Measurements from ENCODE around the gene USP7.
A peak's percentile ranks its signal among the peaks of the same experiment; 100 is the strongest.

The USP7 gene

DNA sequence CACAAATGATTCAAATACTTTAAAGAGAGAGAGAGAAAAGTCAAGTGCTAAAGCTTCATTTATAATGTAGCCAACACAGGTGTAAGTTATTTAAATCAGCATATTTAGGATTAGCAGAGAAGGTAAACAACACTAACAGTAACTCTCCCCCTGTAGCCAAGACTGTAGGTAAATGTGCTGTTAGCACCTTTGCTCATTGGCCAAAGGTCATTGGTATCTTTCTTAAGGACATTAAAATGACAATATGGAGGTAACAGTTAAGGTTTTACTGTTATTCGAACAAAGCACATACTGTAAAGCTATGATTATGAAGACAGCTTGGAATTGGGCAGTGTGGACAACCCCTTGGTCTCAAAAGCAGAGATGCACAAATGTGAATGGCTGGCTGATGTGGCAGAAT is 52.9 kb downstream of the USP7 start:
- no peak overlapping the region for H3K4me3 ChIP-seq (ENCODE audit: control insufficient read depth, low read depth, low read length)
- DNase-seq (ENCODE audit: low read depth), result no peak
- TF ChIP-seq, protein P1, sequence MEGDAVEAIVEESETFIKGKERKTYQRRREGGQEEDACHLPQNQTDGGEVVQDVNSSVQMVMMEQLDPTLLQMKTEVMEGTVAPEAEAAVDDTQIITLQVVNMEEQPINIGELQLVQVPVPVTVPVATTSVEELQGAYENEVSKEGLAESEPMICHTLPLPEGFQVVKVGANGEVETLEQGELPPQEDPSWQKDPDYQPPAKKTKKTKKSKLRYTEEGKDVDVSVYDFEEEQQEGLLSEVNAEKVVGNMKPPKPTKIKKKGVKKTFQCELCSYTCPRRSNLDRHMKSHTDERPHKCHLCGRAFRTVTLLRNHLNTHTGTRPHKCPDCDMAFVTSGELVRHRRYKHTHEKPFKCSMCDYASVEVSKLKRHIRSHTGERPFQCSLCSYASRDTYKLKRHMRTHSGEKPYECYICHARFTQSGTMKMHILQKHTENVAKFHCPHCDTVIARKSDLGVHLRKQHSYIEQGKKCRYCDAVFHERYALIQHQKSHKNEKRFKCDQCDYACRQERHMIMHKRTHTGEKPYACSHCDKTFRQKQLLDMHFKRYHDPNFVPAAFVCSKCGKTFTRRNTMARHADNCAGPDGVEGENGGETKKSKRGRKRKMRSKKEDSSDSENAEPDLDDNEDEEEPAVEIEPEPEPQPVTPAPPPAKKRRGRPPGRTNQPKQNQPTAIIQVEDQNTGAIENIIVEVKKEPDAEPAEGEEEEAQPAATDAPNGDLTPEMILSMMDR (IDR thresholded peaks at IDR 0.05; ENCODE audit: control insufficient read depth, insufficient read depth, low read depth, low read length, missing control alignments), result no peak

DNA sequence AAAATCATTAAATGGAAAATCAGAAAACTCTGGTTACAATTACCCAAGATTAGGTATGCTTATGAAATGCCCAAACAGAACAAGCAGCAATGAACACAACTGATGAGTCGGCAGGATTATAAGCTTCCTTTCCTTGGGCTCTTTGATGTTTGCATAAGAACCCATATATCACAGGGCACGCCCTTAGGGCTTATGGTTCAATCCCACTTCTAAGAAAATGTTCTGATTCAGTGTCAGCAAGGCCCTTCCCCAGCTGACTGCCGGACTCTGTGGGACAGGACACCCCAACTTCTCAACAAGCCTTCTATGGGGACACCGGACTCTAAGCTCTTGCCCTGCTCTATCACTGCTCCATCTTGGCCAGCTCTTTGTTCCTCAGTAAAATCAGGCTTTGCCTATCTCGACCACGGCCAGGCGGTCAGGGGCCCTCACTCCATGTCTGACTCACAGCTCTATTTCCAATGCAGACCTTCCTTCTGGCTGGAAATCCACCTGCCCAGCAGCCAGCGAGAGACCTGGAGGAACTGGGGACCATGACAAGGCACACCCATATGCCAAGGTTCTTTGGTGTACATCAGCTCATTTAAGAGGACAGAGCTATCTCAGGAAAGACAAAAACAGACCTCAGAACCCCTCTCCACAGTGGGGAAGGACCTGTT is 54.8 kb downstream of the USP7 start:
- no peak overlapping the region for H3K4me3 ChIP-seq (ENCODE audit: control insufficient read depth, low read depth, low read length)
- no peak for DNase-seq (ENCODE audit: low read depth)
- TF ChIP-seq, protein P1 (IDR thresholded peaks at IDR 0.05; ENCODE audit: control insufficient read depth, insufficient read depth, low read depth, low read length, missing control alignments), result no peak

DNA sequence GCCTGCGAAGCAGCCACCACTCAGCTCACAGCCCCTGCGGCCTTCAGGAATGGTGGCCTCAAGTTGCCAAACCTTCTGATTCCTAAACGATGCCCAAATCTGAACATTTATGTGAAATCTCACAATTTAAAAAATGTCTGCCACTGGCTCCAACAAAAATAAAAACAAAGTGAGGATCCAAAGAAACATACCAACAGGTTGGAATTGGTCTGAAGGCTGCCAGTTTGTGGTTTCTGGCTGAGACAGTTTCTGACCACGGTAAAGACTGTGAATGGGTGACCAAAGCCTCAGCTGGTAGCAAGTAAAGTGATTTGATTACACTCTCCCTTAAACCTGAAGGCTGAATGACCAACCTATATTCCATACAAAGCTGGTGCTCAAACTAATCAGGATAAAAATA is 56.6 kb downstream of the USP7 start:
- no peak for DNase-seq (ENCODE audit: low read depth)
- no peak overlapping the region for H3K4me3 ChIP-seq (ENCODE audit: control insufficient read depth, low read depth, low read length)
- TF ChIP-seq, protein P1 (IDR thresholded peaks at IDR 0.05; ENCODE audit: control insufficient read depth, insufficient read depth, low read depth, low read length, missing control alignments), result no peak

DNA sequence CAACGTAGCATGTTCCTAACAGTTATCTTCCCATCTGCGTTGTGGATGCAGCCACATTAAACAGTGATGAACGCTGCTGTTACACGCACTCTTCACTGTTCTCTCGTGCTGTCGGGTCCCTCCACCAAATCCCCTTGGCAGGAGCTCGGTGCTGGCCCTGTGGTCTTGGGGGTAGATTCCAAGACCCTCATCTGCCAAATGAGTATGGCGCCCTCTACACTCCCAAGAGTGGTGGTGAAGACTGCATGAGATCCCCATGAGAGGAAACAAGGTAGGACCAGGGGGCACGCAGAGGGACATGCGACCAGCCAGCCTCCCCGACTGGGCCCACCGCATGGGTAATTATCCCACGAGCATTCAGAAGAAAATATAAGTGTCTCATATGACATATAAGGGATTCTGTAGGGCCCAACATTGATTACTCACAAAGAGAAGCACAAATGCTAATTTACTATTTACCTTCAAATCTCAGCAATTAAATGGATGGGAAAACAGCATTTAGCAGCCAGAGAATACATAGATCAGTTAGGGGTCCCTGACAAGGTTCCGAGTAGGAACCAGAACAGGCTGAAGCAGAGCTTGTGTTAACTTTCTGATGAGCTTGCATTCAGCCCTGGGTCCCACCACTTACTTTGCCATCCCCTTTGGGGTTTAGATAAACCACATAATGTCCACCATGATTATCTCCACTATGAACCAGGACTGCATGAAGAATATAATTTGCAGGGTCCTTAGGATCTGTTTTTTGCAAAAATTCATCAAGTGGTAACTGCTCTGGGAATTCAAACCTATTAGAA is 57.7 kb downstream of the USP7 start:
- no peak overlapping the region for H3K4me3 ChIP-seq (ENCODE audit: control insufficient read depth, low read depth, low read length)
- TF ChIP-seq, protein P1 (IDR thresholded peaks at IDR 0.05; ENCODE audit: control insufficient read depth, insufficient read depth, low read depth, low read length, missing control alignments), result peak; percentile 16
- DNase-seq (ENCODE audit: low read depth), result no peak

DNA sequence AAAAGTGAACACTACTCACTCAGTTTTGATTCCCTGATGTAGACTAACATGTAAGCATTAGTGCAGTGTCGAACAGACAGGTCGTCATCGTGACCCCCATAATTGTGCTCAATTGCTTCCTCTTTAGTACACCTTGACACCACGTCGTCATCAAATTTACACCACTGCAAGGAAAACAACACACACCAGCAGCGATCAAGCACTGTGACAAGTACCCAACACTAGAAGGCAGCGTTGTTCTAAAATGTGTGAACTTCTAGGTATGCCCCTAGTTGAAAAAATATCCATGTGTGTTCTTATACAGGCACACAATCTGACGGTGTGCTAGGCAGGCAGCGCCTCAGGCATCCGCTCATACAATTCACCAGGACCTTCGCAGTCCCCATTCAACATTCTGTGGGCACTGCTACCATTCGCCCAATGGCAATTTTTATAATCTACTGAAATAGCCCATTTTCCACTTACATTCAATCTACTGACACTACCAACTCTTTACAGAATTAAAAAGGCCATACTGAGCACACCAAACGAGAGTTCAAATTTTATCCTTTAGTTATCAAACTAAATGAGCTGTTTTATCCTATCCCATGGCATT is 58.4 kb downstream of the USP7 start:
- H3K4me3 ChIP-seq (ENCODE audit: control insufficient read depth, low read depth, low read length), result no peak overlapping the region
- no peak for DNase-seq (ENCODE audit: low read depth)
- TF ChIP-seq, protein P1 (IDR thresholded peaks at IDR 0.05; ENCODE audit: control insufficient read depth, insufficient read depth, low read depth, low read length, missing control alignments), result peak; percentile 48

DNA sequence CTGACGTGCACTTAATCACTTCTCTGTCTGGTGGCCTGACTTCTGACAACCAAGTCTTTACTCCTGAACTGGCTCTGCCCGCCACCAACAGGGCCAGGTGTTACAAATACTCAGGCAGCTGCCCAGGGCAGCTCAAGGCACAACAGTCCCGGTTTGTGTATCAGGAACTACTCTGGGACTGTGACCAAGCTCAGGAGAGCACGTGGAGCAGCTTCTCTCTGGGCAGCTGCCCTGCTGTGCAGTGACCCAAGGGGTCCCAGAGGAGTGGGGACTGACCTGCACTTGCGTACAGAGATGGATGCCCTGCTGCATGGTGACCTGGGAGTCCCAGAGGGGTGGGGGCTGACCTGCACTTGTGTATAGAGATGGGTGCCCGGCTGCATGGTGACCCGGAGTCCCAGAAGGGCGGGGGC is 59.7 kb downstream of the USP7 start:
- no peak overlapping the region for H3K4me3 ChIP-seq (ENCODE audit: control insufficient read depth, low read depth, low read length)
- TF ChIP-seq, protein P1 (IDR thresholded peaks at IDR 0.05; ENCODE audit: control insufficient read depth, insufficient read depth, low read depth, low read length, missing control alignments), result no peak
- no peak for DNase-seq (ENCODE audit: low read depth)

Measured in AG09309 (cell line).